HG02642 (cell line): ENCODE data around the gene SNX14.
"Not testable (repeated sequence)": the region's sequence is repeated elsewhere in the genome, so short reads cannot be mapped to it uniquely, and the experiment has no call there.

Experiments
- ATAC-seq: cut with Tn5 transposase; IDR thresholded peaks from one replicate; pipeline ENCODE4 v1.9.1; 2021; ENCODE audit warnings: mild to moderate bottlenecking; ENCODE audit not compliant: unreplicated experiment, poor library complexity

SNX14 gene, protein sequence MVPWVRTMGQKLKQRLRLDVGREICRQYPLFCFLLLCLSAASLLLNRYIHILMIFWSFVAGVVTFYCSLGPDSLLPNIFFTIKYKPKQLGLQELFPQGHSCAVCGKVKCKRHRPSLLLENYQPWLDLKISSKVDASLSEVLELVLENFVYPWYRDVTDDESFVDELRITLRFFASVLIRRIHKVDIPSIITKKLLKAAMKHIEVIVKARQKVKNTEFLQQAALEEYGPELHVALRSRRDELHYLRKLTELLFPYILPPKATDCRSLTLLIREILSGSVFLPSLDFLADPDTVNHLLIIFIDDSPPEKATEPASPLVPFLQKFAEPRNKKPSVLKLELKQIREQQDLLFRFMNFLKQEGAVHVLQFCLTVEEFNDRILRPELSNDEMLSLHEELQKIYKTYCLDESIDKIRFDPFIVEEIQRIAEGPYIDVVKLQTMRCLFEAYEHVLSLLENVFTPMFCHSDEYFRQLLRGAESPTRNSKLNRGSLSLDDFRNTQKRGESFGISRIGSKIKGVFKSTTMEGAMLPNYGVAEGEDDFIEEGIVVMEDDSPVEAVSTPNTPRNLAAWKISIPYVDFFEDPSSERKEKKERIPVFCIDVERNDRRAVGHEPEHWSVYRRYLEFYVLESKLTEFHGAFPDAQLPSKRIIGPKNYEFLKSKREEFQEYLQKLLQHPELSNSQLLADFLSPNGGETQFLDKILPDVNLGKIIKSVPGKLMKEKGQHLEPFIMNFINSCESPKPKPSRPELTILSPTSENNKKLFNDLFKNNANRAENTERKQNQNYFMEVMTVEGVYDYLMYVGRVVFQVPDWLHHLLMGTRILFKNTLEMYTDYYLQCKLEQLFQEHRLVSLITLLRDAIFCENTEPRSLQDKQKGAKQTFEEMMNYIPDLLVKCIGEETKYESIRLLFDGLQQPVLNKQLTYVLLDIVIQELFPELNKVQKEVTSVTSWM

DNA sequence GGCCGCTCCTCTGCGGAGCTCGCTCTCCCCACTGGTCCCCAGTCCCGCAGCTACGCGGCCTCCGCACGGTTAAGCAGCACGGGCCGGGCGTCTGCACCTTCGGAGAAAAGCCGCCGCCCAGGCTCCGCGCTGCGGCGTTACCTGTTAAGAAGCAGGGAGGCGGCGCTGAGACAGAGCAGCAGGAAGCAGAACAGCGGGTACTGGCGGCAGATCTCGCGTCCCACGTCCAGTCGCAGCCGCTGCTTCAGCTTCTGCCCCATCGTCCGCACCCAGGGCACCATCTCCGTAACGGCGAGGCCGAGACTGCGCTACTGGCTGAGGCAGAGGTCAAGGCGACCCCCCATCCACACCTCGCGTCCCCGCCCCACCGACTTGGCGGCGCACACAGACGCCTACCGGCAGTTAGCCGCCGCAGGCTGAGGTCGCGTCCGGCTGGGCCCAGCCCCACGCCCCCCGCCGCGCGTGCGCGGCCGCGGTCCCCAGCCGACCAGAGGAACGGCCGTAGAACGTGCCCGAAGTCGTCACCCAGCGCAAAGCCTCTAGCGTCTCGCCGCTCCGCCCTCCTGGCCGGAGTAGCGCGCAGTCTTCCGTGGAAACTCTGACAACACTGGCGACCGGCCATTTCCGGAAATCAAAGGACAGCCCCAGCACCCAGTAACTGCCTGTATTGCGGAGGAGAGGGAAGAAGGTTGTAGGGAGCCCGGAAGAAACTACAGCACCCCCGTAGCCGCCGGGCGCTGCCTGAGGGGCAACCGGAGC, at the start of gene SNX14:
SNX14 (minus strand) TSS at position 421 of the 759 bp plus-strand sequence; CDS start at position 281, 140 bp downstream.
- ATAC-seq: peak; percentile 92

DNA sequence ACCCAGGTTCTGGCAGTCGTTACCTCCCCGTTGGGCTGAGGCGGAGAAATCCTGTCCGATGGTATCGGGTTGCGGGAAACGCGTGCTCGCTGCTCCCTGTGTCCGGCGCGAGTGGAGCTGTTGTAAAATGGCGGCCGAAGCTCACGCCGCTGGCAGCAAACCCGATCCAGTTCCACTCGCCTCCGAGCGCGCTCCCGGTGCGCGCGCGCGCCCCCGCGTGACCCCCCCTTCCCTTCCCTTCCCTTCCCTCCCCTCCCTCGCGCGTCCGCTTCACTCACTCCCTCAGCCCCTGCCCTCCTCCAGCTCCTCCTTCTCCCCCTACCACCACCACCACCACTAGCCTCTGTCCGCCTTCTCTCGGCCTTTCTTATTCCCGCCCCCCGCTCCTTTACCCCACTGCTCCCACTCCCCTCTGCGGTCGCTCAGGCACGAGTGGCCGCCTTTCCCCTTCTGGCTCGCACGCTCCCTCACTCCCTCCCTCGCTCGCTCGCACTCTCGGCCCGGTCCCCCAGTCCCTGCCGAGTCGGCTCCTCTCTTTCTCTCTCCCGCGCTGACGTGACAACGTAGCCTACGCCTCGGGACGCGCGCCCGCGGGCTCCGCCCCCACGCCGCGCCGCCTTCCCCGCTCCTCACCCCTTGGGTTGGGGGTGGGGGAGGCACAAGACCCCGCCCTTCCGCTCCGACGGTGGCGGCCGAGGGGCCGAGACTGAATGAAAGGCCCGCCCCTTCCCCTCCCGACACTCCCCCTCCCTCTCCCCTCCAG, 49.3 kb upstream of the SNX14 start, which contains the start of gene SYNCRIP:
SYNCRIP (minus strand) TSS at position 113 of the 763 bp plus-strand sequence. CDS start 1,447 bp downstream, outside the sequence.
- peak; percentile 77 for ATAC-seq

DNA sequence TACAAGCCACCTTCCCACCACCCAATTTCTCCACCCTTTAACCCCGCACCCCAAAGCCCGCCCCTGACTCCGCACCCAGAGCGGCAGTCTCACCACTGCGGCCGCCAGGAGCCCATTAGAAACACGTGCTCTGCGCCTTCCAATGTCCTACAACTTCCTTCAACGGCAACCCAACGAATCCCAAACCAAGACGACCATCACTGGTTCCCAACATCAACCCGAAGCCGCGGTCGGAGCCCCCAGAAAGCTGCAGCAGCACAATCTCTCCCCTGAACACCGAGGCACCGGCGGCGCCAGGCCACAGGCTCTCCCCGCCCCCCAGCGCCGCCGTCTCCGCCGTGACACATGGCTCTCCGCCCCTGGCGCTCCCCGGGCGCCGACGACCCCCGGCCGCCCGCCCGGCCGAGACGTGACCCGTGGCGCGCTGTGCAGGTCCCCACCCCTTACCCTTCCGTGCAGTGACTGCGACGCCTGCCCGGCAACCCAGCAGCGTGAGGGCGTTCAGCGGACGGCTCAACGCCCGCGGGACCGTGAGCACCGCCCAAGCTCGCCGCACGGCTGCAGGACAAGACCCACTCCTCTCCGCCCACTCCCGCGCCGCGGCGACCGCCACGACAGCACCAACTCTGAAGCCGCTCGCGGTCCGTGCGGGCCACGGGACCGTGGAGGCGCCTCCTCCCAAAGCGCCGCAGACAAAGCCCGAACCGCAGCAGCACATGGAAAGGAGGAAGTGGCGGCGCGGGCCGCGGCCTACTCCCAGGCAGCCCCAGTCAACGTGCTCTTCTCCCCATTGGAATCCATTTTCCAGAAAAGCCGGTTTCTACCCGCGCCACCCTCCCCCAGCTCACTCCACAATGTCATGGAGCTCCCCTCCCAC, 48.5 kb upstream of the SNX14 start:
- no peak for ATAC-seq

DNA sequence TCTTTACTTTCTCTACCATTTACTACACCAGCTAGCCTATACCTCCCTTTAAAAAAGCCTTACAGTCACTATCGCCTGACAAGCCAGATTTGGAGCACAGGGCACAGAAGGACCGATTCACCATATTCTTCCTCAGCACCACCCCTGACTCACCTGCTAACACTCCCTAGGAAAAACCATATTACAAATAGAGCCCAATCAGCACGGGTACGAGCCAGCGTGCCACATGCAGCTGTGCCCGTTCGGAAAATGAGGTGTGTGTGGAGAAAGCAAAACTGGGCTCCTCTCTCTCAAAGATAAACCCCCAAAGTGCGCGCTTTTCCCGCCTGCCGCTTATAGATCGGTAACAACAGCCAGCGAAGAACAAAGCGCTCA, 47.9 kb upstream of the SNX14 start:
- no peak for ATAC-seq

DNA sequence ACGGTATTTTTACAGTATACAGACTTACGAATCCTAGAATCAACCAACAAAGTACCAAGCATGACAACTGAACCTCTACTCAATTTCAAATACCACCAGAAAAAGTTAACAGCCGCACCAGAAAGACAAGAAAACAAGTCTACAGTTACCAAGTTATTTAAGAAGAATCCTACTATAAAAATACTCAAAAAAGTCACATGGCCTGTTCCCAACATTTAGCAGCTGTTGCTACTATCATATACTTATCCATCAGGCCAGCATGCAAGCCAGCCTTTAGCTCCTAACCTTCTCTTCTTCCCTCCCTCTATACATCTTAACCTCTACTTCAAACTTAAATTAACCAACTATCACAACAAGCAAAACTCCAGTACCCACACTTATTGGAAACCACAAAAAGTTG, 47.2 kb upstream of the SNX14 start:
- ATAC-seq: no peak

DNA sequence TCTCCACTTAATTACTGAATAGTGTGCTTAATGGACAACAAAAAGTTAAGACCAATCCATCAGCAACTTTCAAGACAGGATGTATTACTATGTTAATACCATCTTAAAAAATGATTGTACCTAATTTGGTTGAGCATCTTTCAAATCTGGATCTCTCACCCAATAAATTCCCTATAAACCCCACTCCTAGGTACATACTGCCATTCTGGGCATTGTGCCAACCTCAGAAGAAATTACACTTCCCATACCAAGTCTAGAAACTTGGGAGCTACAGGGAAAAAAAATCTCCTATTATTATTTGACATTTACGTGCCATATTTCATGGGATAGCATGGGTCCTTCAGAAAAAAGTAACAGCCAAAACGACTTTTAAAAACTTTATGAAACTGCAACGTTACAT, 43.9 kb upstream of the SNX14 start:
- no peak for ATAC-seq

DNA sequence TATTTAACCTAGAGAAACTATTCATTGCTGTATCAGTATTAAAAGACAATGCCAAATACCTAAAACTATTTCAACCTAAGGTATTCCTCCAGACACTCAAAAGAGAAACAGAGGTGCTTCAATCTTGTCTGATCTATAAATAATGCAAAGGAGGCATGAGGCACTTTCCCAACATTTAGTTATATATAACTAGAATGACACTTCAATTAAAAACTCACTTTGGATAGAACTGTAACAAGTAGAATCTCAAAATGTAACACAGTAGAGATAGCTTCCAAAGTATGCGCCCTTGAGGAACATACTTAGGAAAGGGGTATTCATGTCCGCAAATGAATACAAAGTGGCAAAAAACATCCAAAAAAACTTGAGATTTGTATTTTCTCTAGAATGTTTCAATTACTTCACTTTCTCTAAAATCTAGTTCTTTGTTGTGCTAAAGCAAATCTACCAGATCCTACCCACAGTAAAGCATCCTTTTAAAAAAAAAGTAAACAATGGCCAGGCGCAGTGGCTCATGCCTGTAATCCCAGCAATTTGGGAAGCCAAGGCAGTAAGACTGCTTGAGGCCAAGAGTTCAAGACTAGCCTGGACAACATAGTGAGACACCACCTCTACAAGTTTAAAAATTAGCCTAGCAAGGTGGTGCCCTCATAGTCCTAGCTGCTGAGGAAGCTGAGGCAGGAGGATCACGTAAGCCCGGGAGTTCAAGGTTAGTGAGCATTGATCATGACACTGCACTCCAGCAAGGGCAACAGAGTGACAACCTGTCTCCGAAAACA, 38.7 kb upstream of the SNX14 start:
- ATAC-seq: no peak

DNA sequence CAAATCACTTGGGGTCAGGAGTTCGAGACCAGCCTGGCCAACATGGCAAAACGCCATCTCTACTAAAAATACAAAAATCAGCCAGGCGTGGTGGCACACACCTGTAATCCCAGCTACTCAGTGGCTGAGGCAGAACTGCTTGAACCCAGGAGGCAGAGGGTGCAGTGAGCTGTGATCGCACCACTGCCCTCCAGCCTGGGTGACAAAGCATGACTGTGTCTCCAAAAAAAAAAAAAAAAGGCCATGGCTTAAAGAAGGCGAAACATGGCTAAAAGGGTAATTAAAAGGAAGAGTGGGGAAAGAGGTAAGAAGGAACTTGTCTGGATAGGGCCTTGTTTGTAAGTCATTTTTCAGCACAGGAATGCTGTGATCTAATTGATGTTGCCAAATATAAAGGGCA, 37.5 kb upstream of the SNX14 start:
- ATAC-seq: not testable (repeated sequence)

DNA sequence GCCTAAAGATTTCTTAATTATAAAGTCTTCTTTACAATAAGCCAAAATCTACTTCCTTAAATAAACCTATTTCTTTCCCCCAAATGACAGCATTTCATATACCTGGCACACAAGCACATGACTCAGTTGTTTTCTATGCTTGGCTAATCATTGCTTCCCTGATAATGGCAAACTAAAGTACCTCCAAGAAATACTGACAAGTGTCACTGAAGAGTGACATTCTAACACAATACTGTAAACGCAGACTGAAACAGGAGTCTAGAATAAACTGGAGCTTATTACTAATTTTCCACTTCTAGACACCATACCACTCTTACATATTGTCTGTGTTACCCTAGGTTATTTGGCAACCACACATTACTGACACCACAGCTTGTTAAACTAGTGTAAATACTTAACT, 34.7 kb upstream of the SNX14 start:
- ATAC-seq: no peak

DNA sequence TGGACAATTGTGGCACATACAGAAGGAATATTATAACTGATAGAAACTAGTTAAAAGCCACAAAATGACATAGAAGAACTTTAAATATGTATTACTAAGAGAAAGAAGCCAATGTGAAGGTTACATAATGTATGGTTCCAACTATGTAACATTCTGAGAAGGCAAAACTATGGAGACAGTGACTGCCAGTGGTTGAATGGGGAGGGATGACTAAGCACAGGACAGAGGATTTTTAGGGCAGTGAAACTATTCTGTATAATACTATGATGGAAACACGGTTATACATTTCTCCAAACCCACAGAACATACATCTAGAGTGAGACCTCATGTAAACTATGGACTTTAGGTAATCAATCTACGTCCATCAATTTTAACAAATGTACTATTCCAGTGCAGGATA, 26.6 kb upstream of the SNX14 start:
- ATAC-seq: no peak

DNA sequence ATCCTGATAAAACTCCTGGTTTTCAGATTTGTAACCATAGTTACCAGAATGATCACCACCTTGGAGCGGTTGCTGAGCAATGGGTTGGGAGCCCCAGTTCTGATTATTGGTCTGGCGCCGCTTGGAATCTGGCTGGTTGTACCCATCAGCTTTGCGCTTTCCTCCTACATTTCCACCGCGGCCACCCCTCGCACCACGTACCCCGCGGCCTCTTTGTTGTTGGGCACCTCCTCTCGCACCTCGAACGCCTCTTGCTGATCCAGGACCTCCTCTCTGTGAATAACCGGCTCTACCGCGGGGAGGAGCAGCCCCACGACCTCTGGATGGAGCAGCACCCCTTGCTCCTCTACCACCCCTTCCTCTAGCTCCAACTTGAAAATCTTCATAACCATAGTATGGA, 21.1 kb upstream of the SNX14 start:
- ATAC-seq: no peak

DNA sequence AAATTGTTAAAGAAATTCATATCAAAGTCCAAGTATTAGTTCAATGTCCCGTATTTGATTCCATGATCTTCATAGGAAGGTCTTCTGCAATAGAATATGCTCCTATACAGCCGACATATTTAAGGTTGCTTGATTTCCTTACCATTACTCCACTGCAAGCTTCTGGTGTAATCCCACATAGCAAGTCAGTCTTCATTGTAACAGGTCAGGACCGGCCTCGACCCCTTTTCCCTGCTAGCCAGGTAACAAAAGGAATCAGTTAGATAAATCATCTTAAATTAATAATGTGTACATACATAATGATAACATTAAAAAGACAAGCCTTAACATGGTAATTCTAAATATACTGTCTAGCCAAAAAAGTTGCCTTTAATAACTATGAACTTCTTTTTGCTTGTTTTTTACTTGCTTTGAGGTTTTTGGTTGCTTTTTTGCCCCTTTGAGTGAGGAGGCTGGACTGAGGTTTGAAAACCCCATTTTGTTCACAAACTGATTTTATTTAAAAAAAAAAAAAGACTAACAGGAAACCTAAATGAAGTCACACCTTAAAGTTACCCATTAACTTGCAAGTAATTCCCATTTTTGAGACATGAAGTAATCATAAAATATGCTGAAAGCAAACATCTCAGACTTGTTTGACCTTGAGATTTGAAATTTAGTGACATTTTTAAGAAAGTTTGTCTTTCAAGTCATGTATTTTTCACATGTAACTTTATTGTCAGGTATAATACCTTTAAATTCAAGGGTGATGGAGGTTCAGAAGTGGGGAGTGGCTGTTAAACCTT, 19.2 kb upstream of the SNX14 start:
- ATAC-seq: no peak

DNA sequence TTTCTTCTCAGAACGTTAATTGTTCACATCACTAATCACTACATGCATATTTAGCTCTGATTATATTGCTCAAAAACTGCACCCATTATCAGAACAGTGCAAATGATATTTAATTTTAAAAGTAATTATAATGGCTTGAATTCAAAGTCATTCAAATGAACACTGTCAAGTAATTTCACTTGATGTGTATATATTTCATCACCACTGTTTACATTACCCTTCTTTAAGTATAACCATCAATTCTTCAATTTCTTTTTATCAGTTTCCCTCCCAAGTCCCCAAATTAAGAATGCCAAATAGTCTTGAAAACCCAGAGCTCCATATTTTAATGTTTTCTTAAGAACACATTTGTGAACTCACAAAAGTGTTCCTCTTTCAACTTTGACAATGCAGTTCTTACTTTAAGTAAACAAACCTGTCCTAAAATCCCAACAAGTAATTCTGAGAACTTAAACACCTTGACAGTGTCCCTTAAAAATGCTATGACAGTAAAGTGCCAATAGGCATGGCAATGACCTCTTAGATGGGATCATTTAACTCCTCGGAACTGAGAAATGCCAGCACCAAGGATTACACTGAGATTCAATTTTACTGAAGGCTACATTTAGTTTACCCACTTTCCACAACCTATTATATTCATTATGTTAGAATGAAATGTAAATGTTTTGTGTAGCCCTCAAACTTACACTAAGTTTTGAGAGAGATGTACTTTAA, 16.7 kb upstream of the SNX14 start:
- ATAC-seq: no peak

DNA sequence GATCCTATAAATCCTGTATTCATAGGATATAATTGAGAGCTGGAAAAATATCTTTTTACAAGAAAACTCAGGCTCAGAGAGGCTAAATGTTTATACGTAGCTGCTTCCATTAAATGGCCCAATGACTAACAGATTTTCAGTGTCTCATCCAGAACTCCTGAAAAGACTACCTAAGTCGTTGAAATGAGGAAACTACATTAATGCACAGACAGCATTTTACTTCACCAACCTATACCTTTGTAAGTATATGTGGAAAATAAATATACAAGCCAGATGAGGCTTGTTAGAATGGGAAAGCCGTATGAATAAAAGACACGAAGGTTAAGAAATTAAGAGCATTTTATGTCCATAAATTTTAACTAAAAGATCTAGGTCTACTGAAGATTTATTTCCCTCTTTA, 8.4 kb upstream of the SNX14 start:
- ATAC-seq: no peak

DNA sequence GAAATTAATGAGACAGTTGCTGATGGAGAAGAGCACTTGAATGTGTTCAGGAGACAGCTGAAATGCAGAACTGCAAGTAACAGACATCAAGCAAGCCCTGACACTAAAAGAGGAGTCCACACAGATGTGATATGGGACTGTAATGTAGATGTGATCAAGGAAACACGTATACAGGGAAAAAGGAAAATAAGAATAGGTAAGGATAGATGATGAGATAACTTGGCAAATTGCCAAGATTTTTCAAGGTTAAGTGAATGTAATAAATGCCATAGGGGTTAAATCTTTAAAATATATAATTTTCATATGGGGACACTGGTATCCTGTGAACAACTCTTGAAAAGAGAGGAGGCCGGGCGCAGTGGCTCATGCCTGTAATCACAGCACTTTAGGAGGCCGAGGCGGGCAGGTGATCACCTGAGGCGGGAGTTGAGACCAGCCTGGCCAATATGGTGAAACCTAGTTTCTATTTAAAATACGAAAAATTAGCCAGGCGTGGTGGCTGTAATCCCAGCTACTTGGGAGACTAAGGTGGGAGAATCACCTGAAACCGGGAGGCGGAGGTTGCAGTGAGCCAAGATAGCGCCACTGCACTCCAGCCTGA, 7.2 kb upstream of the SNX14 start:
- no peak for ATAC-seq

DNA sequence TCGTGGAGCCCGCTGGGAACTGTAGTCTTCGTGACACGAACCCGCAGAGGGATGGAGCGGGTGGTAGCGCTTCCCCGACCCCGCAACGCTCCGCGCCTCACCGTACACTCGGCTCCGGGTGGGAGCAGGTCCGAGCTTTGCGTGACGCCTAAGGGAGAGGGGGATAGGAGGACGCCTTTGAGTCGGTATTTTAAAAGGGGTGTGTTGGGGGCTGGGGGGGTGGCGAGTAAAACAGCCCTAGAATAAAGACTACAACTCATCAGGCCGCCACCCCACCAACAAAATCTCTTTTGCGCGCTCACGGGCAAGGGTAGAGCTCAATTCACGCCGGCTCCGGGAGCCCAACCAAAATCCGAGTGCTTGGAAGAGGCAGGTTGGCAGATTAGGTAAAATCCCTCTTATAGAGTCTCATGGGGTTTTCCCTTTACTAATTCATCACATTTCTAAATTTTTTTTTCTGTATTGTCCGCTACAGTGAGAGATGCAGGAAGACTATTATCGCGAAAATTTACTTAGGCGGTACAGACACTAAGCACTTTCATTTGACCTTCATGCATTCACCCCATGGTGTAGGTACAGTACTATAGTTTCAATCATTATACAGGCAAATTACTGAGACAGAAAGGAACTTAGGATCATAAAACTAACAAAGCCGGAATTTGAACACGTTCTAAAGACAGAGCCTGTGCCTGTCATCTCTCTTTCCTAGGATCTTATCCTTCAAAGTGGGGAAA, 706 bp upstream of the SNX14 start:
- peak; percentile 7 for ATAC-seq
